Nephron progenitor cell (in vitro differentiated cells): ENCODE measurements around the gene MACROH2A1.

Experiments used
- DNase-seq: peaks from one replicate; pipeline ENCODE4 v3.0.0; 2021
- H3K27ac Mint-ChIP-seq: 2 replicates; pipeline ENCODE4 v1.8.0; 2021; ENCODE audit warnings: mild to moderate bottlenecking, moderate library complexity, mixed read lengths
- H3K27me3 Mint-ChIP-seq: 2 replicates; pipeline ENCODE4 v1.8.0; 2021; ENCODE audit warnings: mild to moderate bottlenecking, low read depth, mixed read lengths; ENCODE audit not compliant: poor library complexity
- H3K36me3 Mint-ChIP-seq: 2 replicates; pipeline ENCODE4 v1.8.0; 2021; ENCODE audit warnings: low read depth, mixed read lengths
- H3K4me1 Mint-ChIP-seq: 2 replicates; pipeline ENCODE4 v1.8.0; 2021; ENCODE audit warnings: mixed read lengths
- H3K4me3 Mint-ChIP-seq: 2 replicates; pipeline ENCODE4 v1.8.0; 2021; ENCODE audit warnings: mild to moderate bottlenecking, moderate library complexity, mixed read lengths
- H3K9me3 Mint-ChIP-seq: 2 replicates; pipeline ENCODE4 v1.8.0; 2021; ENCODE audit warnings: mild to moderate bottlenecking, moderate library complexity, mixed read lengths
- TF ChIP-seq, protein P1 (sequence below): fragments of 200-600 bp; sonication (generic); IDR thresholded peaks from 2 replicates; pipeline ENCODE4 v1.5.0; 2021; ENCODE audit warnings: antibody characterized with exemption

The MACROH2A1 gene

DNA sequence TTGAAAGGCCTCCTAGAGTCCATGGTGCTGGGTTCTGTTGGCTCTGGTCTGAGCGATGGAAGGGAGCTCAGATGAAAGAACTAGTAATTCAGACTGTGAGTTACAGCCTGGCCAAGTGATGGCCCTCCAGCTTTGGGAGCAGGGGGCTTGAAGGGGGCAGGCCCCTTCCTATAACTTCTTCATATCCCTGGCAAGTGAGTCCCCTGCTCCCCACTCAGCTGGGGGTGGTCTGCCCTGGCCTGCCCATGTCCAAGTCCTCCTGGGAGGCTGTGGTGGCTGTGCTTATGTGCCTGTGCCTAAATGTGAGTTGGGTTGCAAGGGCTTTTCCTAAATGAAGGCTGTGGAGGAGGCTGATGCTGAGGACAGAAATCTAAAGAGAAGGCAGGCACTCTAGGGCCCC, 80.1 kb downstream of the MACROH2A1 start:
- TF ChIP-seq, protein P1, sequence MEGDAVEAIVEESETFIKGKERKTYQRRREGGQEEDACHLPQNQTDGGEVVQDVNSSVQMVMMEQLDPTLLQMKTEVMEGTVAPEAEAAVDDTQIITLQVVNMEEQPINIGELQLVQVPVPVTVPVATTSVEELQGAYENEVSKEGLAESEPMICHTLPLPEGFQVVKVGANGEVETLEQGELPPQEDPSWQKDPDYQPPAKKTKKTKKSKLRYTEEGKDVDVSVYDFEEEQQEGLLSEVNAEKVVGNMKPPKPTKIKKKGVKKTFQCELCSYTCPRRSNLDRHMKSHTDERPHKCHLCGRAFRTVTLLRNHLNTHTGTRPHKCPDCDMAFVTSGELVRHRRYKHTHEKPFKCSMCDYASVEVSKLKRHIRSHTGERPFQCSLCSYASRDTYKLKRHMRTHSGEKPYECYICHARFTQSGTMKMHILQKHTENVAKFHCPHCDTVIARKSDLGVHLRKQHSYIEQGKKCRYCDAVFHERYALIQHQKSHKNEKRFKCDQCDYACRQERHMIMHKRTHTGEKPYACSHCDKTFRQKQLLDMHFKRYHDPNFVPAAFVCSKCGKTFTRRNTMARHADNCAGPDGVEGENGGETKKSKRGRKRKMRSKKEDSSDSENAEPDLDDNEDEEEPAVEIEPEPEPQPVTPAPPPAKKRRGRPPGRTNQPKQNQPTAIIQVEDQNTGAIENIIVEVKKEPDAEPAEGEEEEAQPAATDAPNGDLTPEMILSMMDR = no peak
- H3K27me3 Mint-ChIP-seq = peaks cover 6% of the 10 kb centered on the region

DNA sequence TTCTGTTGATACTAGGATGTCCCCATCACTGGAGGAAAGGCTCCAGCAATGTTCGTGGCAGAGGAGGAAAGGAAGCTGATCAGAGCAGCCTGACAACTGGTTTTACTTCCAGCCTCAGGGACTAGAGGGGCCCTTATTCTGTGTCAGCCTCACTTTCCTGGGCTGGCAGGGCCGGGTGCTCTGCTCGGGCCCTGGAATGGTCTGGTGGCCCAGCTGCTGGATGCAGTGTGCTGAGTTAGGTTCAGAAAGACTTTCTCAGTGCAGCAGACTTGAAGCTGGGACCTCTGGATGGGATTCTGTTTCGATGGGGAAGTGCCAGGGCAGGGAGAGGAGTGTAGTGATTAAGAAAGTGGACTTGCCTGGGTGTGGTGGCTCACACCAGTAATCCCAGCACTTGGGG, 81.0 kb downstream of the MACROH2A1 start:
- peaks cover 5% of the 10 kb centered on the region for H3K36me3 Mint-ChIP-seq
- TF ChIP-seq, protein P1 = no peak
- peaks cover 6% of the 10 kb centered on the region for H3K27me3 Mint-ChIP-seq
- peaks cover 3% of the 10 kb centered on the region for H3K9me3 Mint-ChIP-seq
- peaks cover 11% of the 10 kb centered on the region for H3K4me1 Mint-ChIP-seq
- no peak overlapping the region for H3K27ac Mint-ChIP-seq
- no peak for DNase-seq
- no peak overlapping the region for H3K4me3 Mint-ChIP-seq

More for the DNA sequence above, 80.1 kb downstream of the MACROH2A1 start:
- Mint-ChIP-seq H3K4me1 (peaks cover 11% of the 10 kb centered on the region), H3K9me3 (peaks cover 3% of the 10 kb centered on the region), H3K36me3 (peaks cover 5% of the 10 kb centered on the region), H3K27ac (no peak overlapping the region), H3K4me3 (no peak overlapping the region)
- DNase-seq = no peak

DNA sequence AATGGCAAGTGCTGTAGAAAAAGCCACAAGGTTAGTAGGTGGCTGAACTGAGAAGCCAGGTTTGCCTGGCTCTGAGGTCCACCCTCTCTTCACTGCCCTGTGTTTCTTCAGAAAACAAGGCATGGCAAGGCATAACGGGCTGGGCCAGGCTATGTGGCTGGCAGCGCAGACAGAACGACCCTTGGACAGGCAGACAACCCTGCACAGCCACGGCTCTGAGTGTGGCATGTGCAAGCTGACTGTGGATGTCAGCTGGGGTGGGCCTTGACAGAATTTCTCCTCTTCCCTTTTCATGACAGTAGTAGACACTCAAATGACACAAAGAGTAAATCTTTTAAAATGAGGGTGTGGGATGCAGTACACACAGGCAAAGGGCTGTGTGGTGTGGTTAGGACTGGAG, 81.7 kb downstream of the MACROH2A1 start:
- H3K9me3 Mint-ChIP-seq = peaks cover 3% of the 10 kb centered on the region

DNA sequence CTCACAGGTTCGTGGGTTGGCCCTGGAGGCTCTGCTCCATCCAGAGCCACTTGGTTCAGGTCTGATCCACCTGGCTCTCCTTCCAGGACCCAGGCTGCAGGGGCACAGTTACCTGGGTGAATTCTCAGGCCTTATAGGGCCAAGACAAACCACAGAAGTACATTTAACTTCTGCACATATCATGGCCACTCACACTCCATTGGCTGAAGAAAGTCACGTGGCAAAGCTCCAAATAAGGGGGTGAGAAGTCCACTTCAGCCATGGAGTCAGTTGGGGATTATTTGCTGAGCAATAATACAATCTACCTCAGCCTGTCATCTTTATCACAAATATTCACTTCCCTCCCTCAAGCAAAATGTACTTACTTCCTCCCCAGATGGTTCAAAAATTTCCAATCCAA, 83.6 kb downstream of the MACROH2A1 start:
- H3K27ac Mint-ChIP-seq = no peak overlapping the region
- no peaks in the 10 kb centered on the region for H3K36me3 Mint-ChIP-seq
- H3K4me1 Mint-ChIP-seq = peaks cover 4% of the 10 kb centered on the region
- H3K4me3 Mint-ChIP-seq = no peak overlapping the region
- peaks cover 13% of the 10 kb centered on the region for H3K27me3 Mint-ChIP-seq
- H3K9me3 Mint-ChIP-seq = no peaks in the 10 kb centered on the region
- no peak for DNase-seq
- TF ChIP-seq, protein P1 = no peak

More for the DNA sequence above, 81.7 kb downstream of the MACROH2A1 start:
- Mint-ChIP-seq H3K4me3 (no peak overlapping the region), H3K27ac (no peak overlapping the region), H3K27me3 (peaks cover 6% of the 10 kb centered on the region), H3K4me1 (peaks cover 7% of the 10 kb centered on the region), H3K36me3 (peaks cover 5% of the 10 kb centered on the region)
- TF ChIP-seq, protein P1 = no peak
- no peak for DNase-seq

DNA sequence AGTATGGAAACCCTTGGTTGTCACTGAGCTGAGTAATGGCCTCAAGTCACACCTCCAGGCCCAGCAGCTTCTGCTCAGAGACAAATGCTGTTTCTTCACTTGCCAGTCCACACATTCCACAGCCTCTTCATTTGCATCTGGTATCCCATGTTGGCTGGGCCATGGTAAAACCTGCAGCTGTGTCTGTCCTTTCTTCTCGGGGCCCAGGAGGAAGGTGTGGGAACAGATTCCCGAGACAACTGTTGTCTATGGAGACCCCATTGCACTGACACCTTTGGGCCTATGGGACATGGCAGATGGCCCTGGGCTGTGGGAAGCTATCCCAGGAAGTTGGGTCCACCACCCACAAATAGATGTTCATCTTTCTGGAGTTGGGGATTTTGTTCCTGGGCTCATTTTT, 85.1 kb downstream of the MACROH2A1 start:
- H3K27me3 Mint-ChIP-seq = peaks cover 20% of the 10 kb centered on the region
- no peaks in the 10 kb centered on the region for H3K9me3 Mint-ChIP-seq
- no peaks in the 10 kb centered on the region for H3K36me3 Mint-ChIP-seq
- no peak overlapping the region for H3K27ac Mint-ChIP-seq
- no peak overlapping the region for H3K4me3 Mint-ChIP-seq
- no peak for DNase-seq
- peaks cover 6% of the 10 kb centered on the region for H3K4me1 Mint-ChIP-seq
- TF ChIP-seq, protein P1 = no peak

DNA sequence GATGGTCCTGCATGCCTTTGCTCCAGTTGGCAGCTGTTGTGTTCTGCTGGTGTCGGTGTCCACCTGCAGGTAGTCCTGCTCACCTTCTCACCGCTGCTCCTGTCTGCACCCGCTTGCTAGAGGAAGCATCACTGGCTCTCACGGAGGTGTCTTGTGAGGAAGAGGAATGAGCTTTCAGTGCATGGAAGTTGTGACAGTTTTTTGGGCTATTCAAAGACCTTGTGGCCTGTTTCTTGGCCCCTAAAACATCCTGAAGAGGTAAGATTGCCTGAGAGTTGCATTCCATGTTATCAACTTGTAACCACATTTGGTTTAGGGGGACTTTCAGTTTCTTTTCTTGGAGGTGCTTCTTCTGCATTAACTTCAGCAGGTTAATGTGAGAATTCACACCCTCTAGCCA, 85.6 kb downstream of the MACROH2A1 start:
- Mint-ChIP-seq H3K9me3 (no peaks in the 10 kb centered on the region), H3K36me3 (no peaks in the 10 kb centered on the region), H3K4me3 (no peak overlapping the region), H3K4me1 (peaks cover 11% of the 10 kb centered on the region), H3K27me3 (peaks cover 20% of the 10 kb centered on the region), H3K27ac (no peak overlapping the region)
- DNase-seq = no peak
- TF ChIP-seq, protein P1 = no peak
